GM21360 (cell line): ENCODE measurements around the gene RAX2.
"Not testable (repeated sequence)": the region's sequence is repeated elsewhere in the genome, so short reads cannot be mapped to it uniquely, and the experiment has no call there.

ENCODE experiments used
- ATAC-seq: cut with Tn5 transposase; IDR thresholded peaks from one replicate; pipeline ENCODE4 v1.9.1; 2021; ENCODE audit warnings: mild to moderate bottlenecking, moderate library complexity; ENCODE audit not compliant: unreplicated experiment

The RAX2 gene

GRCh38 chr19:3771906-3772455 is at the start of gene RAX2:
Gene RAX2 (minus strand): TSS chr19:3772228. CDS start chr19:3771742, 486 bp downstream.
- ATAC-seq = no peak

- no peak for ATAC-seq
These were observed 49.1 kb upstream of the RAX2 start for GRCh38 chr19:3821156-3821555.

DNA sequence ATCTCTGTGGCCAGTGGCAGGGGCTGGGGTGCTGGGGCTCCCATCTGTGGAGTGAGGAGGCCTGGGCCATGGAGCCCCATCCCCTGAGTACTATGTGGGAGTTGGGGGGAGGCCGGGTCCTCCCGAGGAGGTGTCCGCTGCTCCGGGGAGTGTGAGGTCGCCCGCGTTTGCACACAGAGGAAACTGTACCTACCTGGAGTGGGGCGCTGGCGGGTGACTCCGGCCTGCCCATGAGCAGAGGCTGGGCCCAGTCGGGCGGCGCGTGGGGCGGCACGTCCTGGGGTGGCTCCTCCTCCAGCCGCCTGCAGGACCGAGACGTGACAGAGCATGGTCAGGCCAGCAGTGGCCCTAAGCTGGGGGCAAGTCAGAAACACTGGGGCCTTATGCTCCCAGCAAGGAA is 48.0 kb upstream of the RAX2 start:
- no peak for ATAC-seq

DNA sequence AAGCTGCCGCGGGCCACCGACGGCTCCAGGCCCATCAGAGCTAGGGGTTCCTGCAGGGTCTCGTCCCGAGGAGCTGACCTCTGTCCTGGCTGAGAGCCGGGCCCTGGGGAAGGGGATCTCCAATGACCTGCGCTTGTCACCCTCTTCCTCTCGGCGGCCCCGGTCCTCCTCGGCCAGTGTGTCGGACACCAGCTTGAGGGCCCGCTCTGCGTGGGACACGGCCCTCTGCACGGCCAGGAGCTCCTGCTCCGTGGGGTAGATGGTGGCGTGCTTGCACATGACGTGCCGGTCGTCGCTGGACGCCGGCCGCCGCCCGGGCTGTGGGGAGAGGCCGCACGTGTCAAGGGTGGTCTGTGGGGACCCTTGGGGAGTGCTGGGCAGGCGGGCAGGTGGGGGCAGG is 46.9 kb upstream of the RAX2 start:
- no peak for ATAC-seq

DNA sequence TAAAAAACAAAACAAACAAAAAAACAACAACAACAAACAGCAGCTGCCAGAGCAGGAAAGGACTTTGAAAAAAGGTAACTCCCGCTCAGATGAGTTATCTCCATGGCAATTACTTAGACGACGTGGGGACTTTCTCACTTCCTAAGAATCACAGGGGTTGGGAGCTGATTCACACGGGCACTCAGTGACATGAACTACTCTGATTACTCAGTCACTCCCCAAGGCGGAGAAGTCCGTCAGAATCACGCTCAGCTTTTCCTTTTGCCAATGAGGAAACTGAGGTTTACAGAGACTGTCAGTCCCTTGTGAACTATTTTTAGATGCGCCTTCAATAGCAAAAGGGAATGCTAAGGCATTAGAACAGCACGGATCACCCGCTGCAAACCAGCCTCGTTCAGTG is 46.4 kb upstream of the RAX2 start:
- ATAC-seq = no peak

DNA sequence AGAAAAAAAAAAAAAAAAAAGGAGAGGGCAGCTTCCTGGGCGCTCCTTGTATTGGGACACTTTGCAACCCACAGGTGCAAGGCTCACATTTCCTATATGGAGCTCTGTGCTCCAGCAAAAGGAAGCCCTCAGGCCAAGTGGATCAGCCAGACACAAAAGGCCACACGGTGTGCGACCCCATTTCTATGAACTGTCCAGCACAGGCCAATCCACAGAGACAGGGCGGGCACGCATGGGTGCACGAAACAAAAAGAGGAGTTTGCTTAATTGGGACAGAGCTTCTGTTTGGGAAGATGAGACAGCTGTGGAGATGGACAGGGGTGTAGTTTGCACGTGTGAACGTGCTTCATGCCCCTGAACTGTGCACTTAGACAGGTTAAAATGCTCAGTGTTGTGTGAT is 45.7 kb upstream of the RAX2 start:
- ATAC-seq = no peak

GRCh38 chr19:3816566-3817218 is 44.7 kb upstream of the RAX2 start:
- no peak for ATAC-seq

DNA sequence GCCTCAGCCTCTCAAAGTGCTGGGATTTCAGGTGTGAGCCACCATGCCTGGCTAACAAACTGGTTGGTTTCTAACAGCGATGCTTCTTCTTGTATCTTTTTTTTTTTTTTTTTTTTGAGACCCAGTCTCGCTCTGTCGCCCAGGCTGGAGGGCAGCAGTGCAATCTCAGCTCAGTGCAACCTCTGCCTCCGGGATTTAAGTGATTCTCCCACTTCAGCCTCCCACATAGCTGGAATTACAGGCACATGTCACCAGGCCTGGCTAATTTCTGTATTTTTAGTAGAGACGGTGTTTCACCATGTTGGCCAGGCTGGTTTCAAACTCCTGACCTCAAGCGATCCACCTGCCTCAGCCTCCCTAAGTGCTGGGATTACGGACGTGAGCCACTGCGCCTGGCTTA is 44.1 kb upstream of the RAX2 start:
- not testable (repeated sequence) for ATAC-seq

DNA sequence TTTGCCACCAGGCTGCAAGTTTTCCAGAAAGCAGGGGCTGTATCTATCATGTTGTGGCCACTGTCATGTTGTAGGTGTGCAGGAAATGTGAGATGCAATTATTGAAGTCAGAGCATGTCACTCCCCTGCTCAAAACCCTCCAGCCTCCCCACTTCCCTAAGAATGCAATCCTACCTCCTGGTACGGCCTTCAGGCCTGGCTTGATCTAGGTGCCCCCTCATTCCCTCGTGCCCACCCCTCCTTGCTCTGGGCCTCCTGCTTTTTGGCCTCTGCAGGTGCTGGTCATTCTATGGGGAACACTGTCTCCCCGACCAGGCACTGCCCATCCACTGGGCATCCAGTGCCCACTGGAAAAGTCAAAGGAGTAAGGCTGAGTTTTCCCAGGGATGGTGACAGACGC is 42.6 kb upstream of the RAX2 start:
- no peak for ATAC-seq

DNA sequence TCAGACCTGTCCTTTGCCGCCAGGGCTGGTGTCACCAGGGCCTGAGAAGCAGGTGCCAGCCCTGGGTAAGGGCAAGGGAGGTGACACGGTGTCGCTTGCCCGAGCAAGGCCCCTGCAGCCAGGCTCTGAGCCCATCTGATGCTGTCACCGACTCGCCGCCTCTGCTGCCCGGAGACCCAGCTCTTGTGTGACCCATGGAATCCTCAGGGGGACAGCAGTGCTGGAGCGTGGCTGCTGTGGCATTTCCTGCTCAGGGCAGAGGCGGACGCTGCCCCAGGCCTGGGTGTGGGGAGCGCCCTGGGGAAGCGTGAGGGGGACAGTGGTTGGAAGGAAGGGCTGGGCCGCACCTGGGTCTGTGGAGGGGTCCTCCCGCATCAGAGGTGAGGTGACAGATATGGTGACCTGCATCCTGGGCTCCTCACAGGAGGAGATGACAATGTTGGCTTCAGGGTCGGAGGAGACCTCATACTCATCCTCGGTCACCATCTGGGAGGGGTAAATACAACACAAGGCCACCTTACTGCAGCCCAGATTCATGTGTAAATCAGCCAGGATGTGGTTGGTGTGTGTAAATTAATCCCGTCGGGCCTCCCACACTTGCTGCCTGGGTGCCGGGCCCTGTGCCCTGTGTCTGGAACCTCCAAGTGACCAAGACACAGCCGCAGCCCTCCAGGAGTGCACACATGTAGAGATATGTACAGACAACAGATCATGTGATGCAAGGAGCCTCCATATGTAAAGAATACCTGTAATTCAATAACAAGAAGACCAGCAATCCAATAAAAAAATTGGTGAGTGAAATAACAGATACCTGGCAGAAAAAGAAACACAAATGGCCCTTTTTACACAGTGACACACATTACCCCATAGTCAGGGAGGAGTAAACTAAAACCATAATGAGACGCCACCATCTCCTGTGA is 41.7 kb upstream of the RAX2 start:
- no peak for ATAC-seq

DNA sequence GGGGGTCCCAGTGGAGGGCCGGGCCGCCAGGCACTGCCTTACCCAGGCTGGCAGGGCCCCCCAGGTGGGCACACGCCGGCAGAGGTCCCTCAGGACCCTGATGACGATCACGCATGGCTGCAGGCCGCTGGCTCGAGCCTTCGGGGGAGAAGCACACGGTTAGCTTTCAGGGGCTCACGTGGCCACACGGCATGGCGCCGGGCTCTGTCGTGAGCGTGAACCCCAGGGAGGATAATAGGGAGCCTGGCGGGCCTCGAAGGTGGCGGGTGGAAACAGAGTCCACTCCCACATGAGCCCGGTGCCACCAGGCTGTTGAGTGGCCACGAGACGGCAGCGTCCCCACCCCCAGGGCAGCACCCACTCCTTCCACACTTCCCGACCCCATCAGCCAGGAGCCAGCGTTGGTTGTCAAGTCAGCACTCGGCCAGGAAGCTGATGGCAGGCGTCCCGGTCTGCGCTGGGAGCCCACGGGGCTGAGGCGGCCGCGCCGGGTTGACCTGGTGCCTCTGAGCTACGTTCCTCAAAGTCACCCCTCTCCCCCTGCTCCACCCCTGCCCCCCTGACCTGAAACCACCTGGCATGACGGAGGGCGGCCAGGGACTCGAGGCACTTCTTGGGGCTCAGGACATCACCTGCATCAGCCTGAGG is 38.8 kb upstream of the RAX2 start:
- ATAC-seq = no peak

DNA sequence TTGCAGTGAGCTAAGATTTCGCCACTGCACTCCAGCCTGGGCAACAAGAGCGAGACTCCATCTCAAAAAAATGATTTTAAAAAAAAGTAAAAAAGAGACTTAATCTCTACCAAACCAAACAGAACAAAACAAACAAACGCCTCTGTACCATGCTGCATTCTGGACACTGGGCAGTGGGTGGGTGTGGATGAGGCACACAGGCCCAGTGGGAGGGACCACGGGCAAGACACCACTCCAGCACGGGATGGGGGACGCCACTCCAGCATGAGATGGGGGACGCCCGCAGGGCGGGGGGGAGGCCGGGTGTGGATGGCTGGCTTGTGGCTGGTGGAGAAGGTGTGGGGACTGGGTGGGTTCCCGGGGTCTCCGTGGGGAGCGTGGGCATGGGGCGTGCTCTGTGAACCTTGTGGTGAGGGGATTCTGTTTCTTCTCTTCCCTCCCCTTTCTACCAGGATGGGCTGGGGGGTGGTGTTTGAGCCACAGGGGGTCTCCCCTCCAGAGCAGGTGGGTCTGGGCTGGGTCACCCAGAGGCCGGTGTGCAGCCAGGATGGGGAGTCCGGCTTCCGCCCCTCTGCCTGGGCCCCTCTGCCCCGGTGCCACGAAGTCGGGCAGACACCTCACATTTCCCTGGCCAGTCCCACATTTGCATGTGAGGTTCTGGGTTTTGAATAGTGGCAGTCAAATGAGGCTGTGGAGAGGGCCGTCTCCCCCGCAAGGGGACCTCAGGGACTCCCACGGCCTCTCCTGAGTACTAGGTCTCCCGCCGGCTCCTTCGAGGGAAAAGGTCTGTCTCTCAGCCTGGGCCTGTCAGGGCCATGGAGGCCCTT is 38.1 kb upstream of the RAX2 start:
- ATAC-seq = no peak

DNA sequence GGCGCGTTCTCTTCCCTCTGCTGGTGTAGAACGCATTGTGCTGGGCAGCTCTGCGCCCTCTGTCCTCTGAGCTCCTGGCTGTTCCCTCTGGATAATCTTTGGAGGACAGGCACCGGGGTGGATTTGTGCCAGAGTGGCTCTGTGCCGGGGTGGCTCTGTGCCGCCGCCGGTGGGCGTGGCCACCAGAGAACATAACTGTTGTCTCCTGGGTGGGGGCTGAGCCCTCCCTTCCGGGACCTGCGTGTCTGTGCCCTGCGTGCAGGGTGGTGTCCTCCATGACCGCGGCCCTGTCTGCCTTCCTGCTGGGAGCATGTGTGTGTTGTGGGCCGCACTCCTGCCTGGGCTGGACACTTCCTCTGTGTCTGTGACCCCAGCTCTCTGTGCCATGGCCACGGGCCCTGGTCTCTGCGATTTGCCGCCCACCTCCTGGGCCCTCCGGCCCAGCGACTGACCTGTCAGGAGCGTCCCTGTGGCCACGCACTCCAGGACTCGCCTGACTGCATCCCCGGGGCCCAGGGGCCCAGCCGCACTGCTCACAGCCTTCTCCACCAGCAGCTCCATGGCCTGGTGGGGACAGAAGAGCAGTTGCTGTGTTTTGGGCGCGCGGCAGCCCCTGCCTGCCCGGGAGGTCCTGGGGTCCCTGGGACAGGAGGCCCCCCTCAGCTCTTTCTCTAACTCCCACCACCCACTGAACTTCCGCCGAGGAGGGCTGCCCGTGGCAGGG is 36.6 kb upstream of the RAX2 start:
- ATAC-seq = no peak

DNA sequence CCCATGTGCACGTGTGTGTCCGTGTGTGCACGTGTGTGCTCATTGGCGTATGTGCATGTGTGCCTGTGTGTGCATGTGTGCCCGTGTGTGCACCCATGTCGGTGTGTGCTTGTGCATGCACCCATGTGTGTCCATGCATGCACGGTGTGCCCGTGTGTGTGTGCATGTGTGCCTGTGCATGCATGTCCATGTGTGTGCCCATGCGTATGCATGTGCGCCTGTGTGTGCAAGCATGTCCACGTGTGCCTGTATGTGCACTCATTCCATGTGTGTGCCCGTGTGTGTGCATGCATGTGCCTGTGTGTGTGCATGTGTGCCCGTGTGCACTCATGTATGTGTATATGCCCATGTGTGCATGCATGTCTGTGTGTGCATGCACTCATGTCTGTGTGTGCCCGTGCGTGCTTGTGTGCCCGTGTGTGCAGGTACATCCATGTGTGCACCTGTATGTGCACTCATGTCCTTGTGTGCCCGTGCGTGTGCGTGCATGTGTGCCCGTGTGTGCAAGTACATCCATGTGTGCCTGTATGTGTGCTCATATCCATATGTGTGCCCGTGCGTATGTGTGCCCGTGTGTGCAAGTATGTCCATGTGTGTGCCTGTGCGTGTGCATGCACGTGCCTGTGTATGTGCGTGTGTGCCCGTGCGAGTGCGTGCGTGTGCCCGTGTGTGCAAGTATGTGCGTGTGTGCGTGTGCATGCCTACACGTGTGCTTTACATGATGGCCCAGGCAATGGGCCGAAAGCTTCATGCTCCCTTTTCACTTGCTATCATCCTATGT is 35.7 kb upstream of the RAX2 start:
- ATAC-seq = no peak

- ATAC-seq = no peak
These were observed 35.1 kb upstream of the RAX2 start for GRCh38 chr19:3807131-3807480.

DNA sequence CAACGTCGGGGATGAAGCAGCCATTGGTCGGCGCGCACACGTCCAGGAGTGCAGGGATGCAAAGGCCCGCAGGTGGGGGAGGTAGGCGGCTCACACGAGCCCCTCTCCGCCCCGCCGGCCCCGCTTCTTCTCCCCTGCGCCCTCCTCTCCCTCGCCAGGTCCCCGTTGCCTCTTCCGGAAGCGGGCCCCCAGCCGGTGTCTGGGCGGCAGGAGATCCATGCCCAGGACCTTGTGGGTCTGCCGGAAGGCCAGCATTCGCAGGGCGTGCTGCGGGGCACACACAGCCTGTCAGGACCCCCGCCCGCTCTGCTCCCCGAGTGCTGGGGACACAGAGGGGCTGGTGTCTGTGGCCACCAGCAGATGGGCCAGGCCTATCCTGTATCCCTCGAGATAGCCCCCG is 33.8 kb upstream of the RAX2 start:
- ATAC-seq = no peak

DNA sequence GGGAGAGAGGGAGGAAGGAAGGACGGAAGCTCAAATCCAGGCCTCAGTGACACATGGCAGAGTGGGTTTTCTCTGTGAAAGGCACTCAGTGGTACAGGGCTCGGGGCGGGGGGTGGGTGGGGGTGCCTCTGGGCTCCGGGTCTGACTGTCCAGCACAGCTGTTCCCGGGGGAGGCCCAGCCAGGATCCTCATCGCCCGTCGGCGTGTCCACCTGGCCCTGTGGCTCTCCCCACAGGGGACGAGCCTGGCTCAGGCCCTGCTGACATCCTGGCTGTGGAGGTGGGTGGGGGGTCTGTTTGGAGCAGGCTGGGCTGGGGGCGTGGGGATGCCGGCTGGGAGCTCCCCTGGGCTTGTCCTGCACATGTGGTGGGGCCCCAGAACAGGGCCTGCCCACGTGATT is 32.4 kb upstream of the RAX2 start:
- ATAC-seq = no peak

- no peak for ATAC-seq
These were observed 32.0 kb upstream of the RAX2 start for GRCh38 chr19:3803986-3804385.

DNA sequence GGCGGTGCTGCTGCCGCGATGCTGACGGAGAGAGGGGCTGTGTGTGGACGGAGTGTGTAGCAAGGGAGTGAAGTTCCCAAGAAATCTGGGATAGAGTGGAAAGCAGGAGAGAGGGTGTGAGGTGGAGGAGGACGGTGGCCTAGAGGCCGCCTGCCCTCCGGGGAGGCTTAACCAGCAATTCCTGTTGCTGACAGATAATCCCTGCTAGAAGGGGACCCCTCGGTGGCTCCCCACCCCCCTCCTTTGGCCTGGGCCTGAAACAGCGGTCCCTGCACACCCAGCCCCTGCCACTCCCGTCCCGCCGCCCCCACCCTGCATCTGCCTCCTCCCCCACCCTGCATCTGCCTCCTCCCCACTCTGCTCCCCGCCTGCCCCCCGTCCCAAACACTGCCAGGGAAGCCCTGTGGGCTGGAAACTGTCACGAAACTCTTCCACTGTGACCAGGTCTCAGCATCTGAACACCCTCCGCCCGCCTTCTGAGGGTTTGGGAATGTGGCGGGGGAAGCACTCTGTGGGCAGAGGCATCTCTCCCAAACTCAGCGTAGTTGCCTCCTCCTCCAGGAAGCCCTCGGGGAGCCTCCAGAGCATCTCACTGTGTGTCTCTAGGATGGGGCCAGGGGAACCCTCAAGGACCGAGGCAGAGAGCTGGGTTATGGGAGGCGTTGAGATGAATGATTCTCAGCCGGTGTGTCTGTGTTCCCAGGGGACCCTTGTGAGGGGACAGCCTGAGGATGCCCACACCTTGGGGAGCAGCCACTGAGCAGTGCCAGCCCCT is 31.3 kb upstream of the RAX2 start:
- no peak for ATAC-seq
